ENCODE measurements around the gene FGF12.

FGF12 gene

DNA sequence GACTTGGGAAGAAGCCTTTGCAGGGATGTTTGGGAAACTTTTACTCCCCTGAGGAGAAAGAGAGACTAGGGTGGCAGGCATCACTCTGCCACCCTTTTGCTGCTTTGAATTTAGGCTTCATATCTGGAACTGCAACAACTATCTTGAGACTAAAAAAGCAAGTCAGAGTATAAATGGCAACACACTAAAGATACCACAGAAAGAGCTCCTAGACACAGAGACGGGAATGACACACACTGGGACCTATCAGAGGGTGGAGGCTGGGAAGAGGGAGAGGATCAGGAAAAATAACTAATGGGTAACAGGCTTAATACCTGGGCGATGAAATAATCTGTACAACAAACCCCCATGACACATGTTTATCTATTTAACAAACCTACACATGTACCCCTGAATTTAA, 237.8 kb downstream of the FGF12 start:
- no peak for DNase-seq

DNA sequence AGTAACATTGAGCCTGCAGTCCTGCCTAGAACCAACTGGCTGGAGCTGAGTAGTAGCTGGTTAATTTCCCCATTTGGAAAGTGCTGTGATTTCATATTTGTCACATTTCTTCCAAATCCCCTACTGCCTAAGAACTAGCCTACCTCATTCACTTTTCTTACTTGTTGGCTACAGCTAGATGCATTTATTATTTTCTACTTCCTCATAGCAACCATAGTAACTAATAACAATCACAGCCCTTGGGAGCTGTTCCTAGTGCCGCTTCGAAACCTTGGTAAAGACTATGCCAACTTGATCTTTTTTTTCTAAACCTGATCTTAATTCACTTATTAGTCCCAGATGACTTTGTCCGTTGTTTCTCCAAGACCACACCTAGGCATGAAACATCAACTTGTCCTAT, 240.3 kb downstream of the FGF12 start:
- DNase-seq, result no peak

DNA sequence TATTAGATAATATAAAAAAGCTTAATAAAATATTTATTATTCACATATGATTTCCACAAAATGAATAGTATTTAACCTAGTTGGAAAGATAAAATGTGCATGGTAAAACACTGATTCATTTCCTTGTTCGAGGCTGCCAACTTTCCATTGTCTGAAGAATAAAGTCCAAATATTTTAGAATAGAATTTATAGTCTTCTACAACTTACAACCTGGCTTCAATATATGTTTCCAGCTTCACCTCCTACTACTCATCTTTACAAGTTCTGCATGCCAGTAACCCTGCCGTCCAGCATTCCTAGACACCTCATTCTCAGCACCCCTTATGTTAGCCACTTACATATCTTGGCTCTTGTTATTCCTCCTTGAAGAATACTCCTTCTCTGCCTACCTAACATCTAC, 244.5 kb downstream of the FGF12 start:
- no peak for DNase-seq

DNA sequence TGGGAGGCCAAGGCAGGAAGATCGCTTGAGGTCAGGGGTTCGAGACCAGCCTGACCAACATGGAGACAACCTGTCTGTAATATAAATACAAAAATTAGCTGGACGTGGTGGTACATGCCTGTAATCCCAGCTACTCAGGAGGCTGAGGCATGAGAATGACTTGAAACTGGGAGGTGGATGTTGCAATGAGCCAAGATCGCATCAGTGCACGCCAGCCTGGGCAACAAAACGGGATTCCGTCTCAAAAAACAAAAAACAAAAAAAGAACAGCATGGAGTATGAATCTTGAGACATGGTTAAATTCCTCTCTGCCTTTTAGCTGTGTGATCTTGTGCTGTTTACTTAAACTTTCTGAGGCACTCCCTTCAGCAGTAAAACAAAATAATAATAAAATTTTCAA, 244.9 kb downstream of the FGF12 start:
- no peak for DNase-seq

DNA sequence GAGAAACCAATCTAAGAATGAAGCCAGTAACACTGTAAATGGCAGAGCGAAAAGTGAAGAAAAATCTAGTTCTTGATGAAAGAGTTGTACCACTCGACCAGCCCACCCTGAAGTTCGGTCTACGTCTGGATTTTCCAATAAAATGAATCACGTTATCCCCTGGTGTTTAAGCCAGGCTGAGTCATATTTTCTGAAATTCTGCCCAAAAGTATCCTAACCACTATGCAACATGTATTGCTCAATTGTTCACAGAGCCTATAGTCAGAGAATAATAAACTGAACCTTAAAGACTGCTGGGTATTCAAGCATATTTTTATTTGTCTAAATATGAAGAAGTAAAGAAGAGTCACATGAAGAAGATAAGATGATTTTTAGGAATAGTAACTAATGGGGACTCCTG, 245.7 kb downstream of the FGF12 start:
- no peak for DNase-seq

DNA sequence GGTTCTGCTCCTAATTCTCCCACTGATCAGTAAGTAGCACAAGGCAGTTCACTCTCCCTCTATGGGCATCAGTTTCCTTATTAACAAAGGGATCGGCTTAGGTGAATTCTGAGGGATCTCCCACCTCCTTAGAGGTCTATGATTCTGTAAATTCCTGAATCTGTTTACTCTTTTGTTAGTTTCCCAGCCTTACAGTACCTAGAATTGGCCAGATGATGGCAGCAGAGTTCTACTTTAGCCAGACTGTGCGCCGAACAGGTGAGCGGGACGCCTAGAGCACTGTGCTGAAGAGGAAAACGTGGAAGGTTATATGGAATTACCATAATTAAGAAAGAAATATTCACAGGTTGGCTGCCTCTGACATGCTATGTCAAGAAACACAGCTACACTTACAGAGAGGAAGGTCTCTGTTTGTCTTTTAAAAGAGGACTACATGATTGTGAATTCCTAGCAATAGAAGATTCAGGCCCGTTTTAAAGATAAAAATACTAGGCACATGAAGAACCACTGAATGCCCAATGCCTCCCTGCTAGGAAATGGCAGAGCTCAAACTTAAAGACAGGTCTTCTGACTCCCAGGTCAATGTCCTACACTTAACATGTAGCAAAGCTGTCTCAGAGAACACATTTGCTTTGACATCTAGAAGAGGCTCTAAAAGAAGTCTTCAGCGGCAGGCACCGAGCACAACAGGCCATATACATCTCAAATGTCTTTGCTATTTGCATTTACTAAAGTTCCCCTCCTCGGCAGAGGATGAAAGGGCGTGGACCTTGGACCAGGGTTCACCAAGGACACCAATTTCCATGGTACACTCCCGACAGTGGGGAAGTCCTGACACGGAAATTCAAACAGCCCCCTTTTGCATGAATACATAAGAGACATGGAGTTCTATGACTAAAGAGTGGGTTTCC, 259.9 kb downstream of the FGF12 start:
- DNase-seq, result peak; percentile 43

DNA sequence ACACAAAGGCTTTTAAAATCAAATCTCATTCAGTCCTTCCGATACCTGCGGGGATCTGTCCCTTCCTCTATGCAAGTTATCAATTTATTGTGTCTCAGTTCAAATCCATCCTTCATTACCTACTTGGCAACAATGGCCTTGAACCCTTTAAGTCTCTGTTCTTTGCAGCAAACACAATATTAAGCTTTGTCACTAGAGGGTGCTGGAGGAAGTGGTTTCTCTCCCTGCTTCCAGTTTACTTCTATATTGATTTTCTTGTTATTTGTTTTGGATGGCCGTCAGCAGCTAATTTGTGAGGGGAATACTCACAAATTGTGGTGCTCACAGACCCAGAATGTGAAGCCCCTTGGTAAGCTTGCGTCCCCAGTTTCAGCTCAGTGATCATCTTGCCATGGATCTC, 278.3 kb downstream of the FGF12 start:
- no peak for DNase-seq

DNA sequence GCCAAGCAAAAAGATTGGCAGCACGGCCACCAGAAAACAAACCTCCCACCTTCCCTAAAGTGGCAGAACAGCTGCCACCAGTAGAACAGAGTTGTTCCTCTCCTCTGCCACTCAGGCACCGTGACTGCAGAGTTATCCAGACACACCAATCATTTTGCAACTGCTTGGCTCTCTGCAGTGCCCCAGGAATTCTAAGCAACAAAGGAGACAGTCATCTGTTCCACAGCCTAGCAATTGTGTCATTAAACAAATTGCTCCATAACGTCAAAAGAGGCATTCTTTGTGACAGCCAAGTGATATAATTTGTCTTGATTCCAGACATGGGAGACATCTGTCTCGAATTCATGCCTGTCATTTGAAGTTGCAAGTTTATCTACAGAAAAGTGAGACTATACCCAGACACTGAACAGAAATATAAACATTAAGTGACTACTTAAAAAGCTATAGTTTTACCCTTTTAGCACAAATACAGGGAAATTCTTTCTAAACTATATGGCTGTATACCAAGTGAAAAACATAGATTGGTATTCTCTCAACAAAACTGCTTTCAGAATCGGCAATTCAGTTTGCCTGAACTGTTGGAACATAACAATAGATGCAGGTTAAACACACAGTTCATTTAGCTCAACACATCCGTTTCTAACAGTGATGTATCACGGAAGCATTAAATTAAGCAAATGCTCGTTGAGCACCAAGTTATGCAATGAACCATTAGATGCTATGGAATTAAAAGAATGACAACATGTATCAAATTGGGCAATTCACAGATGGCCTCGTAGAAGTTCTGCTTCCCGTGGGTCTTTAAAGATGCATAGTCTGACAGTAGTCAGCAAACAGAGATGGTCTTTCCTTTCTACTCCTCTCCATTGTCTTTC, 281.3 kb downstream of the FGF12 start:
- DNase-seq, result no peak

DNA sequence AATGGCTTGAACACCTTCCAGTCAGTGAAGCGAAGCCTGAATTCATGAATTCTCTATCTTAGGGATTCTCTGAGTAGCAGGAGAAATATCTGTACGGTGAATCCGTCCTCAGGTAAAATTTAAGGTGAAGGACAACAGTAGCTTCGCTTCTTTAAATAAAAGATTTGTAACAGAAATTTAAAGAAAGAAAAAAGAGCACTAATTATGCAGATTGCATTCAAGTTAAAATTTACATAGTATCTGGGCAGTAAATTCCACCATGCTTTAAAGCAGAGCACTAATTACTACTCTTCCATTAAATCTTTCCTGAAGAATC, 282.6 kb downstream of the FGF12 start:
- no peak for DNase-seq

DNA sequence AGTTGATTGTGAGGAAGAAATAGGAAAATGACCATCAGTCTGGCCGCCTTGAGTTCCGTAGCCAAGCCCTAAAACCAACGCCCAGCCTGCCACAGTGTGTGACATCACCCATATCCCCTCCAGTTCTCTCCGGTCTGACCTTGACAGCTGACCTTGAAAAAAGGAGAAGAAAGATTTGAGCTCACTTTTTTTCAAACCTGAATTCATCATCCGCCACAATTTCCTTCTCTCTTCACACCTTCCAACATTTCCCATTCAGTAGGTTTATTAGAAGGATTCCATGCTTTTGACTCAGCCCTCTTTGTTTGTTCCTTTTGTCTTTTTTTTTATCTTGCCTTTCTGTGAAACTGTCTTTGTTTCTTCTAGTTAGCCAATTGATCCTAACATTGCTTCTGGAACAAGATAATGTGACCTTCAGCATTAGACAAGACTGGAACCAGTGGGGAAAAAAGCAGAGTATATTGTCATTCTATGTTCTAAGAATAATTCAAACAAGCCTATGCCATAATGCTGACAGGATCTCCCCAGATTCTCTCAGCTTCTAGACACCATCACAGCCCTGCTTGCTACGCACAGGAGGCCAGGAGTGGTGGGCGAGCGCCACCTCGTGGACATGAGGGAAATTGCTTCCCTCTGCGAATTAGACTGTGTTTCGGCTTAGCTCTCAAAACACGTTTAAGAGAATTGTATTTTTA, 283.1 kb downstream of the FGF12 start:
- peak; percentile 29 for DNase-seq

DNA sequence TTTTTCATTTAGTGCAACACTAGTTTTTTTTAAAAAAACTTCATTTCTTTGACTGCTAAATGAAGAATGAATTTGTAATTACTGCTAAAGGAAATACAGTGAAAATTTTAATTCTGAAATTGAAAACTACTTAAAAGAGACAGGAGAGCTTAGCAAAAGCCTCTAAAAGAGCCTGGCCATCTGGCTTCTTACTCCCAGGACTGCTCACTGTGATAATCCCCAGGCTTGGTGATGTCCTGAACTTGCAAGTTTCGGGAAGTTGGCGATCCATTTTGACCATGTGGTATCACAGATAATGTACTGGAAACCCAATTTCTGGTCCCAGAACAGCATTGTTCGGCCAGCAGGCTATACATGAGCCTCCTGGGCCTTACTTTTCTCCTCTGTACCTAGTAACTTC, 292.1 kb downstream of the FGF12 start:
- DNase-seq, result no peak

DNA sequence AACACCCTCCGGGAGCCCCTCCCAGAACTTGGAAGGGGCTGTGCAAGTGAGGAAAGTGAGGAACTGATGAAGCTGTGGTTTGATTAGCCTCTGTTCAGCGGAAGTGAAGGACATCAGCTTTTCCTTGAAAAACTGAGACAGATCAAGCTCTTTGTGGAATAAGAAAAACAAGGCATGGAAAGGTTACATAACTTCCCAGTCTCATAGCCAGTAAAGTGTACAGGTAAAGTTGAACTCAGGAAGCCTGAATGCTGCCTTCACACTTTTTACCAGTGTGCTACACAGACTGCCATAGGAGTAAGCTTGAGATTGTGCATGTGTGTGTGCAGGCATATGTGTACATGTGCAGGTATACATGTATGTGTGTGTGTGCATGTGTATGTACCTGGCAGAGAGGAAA, 293.2 kb downstream of the FGF12 start:
- DNase-seq, result no peak

DNA sequence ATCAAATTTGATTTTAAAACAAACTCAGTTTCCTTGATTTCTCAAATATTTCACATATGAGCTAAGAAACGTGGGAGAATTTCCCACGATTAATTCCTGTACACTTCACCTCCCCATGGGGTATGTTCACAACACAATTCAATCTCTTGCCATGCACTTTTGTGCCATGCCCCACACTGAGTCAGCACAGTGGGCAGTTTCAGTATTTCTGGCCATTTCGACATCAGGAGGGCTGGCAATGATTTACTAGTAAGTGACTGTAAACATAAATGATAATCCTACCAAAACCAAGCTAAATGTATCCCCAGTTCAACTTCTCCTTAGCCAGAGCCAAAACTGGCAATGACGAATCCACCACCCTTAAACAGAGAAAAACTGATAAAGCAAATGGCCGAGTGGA, 293.6 kb downstream of the FGF12 start:
- no peak for DNase-seq

DNA sequence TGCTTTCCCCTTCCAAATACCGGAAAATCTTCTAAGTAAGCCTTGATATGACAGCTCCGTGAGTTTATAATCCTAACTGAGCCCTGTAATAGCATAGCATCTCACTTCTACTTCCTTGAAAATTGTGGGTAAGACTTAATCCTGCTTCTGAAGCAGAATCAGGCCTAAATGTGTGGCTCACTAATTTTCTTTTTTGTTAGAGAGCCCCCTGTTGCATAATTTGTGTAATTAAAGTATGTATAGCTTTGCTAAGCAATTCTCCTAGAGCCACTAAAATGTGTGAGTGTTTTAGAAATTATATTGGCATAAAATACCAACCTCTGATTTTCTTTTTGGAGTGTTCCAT, 304.4 kb downstream of the FGF12 start:
- DNase-seq, result no peak

DNA sequence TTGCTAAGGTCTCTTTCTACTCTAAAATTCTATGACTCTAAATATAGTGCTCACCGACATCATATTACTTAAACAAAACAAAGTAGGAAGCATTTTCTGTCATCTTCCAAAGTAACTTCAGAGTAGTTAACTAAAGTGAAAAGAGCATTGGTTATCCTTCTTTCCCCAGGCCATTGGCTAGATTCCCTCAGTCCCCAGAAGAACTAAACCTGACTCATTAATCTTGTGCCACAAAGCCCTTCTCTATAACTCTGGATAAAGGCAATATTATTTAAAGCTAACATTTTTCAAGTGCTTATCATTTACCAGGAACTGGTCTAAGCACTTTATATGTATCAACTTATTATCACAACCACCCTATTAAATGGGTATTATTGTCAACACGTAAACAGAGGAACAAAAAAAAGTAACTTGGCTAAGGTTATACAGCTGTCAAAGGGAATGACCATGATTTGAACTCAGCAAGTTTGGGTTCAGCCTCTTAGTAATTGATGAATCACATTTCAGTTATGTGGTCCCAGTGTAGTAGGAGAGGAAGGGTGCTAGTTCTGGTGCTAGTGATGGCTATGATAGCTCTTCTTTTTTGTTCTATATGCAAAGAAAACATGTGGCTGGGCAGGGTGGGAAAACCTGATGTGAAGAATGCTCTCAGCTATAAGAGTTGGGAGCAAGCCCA, 304.9 kb downstream of the FGF12 start:
- DNase-seq, result no peak

DNA sequence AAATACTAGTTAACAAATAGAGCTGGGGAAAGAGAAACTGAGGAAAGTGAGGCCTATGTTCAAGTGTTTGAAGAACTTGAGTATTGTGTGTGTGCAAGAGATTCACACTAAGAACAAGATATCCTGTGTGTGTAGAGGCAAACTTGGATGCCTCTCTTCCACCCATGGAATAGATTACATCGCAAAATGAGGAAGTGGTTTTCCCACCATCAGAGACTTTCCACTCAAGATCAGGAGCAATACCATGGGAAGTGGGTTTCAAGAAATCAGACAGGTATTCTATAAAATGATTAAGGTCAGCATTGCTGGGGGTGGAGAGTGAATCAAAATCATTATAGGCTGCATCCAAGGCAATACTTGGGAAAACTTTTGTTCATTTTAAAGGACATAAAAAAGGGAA, 308.0 kb downstream of the FGF12 start:
- no peak for DNase-seq

DNA sequence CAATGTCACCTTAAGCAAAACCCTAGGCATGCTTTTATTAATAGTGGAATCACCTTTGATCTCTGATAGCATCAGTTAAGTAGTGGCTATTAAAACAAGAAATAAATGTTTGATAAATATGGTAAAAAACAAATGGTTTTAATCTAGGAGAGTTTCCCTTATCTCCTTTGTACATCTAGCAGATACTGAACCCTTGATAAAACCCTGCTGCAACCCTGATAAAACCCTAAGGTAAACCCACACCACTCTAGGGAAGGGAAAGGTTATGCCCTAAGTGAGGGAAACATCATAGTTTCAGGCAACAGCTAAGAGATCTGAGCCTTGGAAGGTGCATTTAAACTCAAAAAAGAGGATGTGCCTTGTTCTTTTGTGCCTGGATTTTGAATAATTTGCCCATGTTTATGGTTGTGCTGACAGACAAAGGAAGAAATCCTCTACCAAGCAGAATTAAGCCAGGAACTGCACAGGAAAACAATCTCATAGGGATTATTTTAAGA, 309.7 kb downstream of the FGF12 start:
- no peak for DNase-seq

DNA sequence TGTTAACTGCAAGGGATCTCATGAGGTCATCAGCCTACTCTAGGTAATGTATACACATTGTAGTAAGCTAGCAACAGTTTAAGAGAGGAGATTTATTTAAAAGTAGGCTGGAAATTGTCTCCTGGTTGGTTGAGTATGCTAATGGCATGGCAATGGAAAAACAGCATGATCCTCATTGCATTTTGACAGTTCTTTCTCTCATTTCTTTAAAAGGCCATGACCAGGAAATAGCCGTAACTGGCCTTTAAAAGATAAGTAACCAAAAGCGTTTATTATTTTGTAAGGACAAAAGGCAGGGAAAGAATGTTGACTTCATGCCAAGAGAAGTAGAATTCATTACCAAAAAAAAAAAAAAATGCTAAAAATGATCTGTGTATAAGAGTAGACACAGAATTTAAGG, 310.3 kb downstream of the FGF12 start:
- no peak for DNase-seq

DNA sequence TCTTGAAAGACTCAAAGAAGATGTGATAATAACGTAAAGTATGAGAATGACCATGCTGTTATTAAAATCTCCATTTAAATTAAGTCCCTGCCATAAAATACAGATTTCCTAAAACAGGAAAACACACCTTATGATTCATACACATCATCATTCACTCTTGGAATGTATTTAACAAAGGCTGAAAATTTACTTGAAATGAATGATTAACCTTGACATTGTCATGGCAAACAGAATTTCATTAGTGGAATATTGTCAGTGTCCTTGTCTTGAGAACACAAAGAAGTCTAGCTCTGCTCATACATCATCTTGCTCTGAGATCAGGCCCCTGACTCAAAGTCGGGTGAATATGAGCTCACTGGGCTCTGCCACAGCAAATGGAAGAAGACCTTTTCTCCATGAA, 313.9 kb downstream of the FGF12 start:
- no peak for DNase-seq

DNA sequence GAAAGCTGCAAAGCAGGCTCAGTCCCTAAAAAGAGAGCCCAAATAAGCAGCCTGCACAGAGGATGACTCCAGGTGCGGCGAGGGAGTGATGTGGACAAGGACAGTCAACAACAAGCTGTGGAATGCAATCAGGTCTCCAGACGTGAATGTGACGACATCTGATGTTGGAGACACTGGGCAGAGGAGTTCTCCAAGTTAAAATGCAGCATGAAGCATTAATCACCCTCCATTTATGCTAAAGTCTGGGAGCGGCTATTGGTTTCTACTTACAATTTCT, 316.7 kb downstream of the FGF12 start:
- DNase-seq, result no peak

DNA sequence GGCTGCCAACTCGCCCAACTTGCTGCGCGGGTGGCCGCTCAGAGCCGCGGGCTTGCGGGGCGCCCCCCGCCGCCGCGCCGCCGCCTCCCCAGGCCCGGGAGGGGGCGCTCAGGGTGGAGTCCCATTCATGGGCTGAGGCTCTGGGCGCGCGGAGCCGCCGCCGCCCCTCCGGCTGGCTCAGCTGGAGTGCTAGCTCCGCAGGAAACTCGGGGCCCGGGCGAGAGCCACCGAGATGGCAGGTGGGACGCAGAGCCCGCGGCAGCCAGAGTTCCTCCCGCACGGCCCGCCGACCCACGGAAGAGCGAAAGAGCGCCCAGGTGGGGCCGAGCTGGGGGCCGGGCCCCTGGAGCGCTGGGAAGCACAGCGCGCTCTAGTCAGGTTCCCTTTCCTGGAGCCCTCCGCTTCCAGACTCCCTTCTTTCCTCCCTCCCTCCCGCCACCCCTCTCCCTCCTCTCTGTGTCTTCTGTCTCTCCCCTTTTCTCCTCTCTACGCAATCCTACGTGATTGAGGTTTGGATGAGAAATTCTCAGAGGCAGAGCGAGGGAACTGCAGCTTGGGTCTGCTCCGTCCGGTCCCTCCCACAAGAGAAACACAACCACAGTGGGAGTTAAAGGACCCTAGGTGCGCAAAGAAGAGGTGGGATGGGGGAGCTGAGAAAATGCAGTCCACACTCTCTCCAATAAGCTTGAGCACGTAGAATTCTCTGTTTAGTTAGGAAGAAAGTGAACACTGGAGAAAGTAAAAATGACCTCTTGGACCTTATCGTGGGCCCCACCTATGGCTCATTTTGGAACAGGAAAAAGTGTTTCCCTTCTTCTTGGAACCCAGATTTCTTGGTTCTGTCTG, 317.3 kb downstream of the FGF12 start:
- no peak for DNase-seq

DNA sequence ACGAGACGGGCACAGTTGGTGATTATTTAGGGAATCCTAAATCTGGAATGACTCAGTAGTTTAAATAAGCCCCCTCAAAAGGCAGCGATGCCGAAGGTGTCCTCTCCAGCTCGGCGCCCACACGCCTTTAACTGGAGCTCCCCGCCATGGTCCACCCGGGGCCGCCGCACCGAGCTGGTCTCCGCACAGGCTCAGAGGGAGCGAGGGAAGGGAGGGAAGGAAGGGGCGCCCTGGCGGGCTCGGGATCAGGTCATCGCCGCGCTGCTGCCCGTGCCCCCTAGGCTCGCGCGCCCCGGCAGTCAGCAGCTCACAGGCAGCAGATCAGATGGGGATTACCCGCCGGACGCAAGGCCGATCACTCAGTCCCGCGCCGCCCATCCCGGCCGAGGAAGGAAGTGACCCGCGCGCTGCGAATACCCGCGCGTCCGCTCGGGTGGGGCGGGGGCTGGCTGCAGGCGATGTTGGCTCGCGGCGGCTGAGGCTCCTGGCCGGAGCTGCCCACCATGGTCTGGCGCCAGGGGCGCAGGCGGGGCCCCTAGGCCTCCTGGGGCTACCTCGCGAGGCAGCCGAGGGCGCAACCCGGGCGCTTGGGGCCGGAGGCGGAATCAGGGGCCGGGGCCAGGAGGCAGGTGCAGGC, 318.0 kb downstream of the FGF12 start:
- no peak for DNase-seq
